GM18873 (cell line): ENCODE results near the gene LRP1.

Experiments used
- ATAC-seq: cut with Tn5 transposase; IDR thresholded peaks from one replicate; pipeline ENCODE4 v1.9.1; 2021; ENCODE audit warnings: mild to moderate bottlenecking, moderate library complexity, moderate number of reproducible peaks; ENCODE audit not compliant: unreplicated experiment, low FRiP score

The LRP1 gene

GRCh38 chr12:57205186-57205585, 76.9 kb downstream of the LRP1 start:
- no peak for ATAC-seq

GRCh38 chr12:57205931-57206330, 77.6 kb downstream of the LRP1 start:
- ATAC-seq: no peak

GRCh38 chr12:57207731-57208630, 79.7 kb downstream of the LRP1 start:
- no peak for ATAC-seq

GRCh38 chr12:57208631-57209282, 80.5 kb downstream of the LRP1 start:
- no peak for ATAC-seq

- no peak for ATAC-seq
Measured at GRCh38 chr12:57209916-57210315, 81.6 kb downstream of the LRP1 start.

GRCh38 chr12:57210461-57210860, 82.2 kb downstream of the LRP1 start:
- ATAC-seq: no peak

GRCh38 chr12:57210926-57211692, 82.8 kb downstream of the LRP1 start:
- no peak for ATAC-seq

- ATAC-seq: no peak
Measured at GRCh38 chr12:57211791-57212700, 83.8 kb downstream of the LRP1 start.

DNA sequence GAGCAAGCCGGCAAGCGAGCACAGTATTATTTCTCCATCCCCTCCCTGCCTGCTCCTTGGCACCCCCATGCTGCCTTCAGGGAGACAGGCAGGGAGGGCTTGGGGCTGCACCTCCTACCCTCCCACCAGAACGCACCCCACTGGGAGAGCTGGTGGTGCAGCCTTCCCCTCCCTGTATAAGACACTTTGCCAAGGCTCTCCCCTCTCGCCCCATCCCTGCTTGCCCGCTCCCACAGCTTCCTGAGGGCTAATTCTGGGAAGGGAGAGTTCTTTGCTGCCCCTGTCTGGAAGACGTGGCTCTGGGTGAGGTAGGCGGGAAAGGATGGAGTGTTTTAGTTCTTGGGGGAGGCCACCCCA, 84.4 kb downstream of the LRP1 start:
- no peak for ATAC-seq

GRCh38 chr12:57213058-57213715, 84.9 kb downstream of the LRP1 start:
- no peak for ATAC-seq

DNA sequence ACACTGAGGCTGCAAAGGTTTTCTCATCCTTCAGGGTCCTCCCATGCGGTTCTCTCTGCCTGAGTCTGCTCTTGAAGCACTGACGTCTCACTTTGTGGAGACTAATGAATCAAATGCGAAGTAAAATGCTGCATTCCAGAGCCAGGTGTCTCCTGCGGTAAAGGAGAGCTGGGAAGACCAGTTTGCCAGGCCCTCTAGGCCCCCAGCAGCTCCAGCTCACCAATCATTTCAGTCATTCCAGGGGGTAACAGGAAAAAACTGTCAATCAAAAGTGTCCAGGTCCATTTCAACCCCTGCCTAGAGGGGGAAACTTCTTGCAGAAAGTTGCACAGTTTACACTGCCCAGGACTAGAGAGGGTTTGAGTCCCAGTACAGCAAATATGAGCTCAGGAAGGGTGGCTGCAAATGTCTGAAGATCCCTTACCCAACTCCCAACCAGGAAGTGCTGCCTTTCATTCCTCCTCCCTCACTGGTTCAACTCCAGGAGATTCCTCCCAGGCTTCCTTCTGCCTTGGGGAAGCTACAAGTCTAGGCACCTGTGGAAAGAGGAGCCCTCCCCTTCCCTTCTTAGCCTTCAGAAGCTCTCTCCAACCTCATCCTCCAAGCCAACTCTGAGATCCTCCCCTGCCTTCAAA, 85.6 kb downstream of the LRP1 start:
- no peak for ATAC-seq

GRCh38 chr12:57214398-57214781, 86.1 kb downstream of the LRP1 start:
- no peak for ATAC-seq

- ATAC-seq: no peak
Measured at GRCh38 chr12:57215065-57215464, 86.8 kb downstream of the LRP1 start.

- no peak for ATAC-seq
Measured at GRCh38 chr12:57215668-57216013, 87.4 kb downstream of the LRP1 start.

DNA sequence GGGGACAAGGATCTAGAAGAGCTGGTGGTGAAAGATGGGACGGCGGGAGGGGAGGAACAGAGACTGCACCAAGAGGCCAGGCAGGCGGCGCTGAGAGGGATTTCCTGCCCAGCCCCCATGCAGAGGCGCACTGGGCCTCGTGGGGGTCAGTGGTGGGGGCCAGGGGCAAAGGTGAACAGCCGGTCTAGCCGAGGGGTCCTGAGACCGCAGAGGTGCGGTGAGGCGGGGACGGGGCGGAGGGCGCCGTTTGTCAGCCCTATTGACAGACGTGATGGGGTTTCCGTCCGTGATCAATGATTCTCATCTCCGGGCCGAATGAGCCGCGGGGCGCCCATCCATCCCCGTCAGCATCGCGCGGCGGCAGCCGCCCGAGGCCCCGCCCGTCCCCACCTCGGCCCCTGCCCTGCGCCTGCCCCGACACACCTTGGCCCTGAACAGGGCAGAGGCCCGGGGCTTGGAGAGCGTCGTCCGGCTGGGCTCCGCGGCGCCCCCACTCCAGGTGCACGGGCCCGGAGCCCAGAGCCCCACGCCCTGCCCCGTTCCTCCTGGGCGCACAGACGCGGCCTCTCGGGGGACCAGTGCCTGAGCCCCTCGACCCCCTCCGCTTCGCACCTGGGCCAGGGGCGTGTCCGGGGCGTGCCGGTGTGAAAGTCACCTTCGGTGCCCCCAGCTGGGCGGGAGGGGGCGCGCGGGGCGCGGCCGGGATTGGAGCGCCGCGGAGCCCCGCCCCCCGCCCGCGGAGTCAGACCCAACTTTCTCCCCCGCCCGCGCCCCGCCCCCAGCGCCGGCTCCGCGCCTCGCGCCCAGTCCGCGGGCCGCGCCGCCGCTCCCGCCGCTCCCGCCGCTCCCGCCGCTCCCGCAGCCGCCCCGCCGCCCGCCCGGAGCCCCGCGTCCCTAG, 88.0 kb downstream of the LRP1 start, which contains the start of gene NXPH4:
TSS of gene NXPH4 (plus strand) at position 781 of the 898 bp plus-strand sequence. CDS start 176 bp downstream, outside the sequence.
- ATAC-seq: no peak

GRCh38 chr12:57216921-57217879, 88.9 kb downstream of the LRP1 start:
- ATAC-seq: no peak
